DOHH2 (cell line): Measurements from ENCODE around the gene PRR15L.

Experiments
- EZH2phosphoT487 ChIP-seq: fragments of 200-600 bp; sonication (generic); IDR thresholded peaks from 2 replicates; pipeline ENCODE4 v1.6.1; 2017; ENCODE audit warnings: borderline replicate concordance, mild to moderate bottlenecking, antibody characterized with exemption, low read length, moderate library complexity, mixed read lengths
- TF ChIP-seq, protein P1 (sequence below): fragments of 200-600 bp; sonication (generic); IDR thresholded peaks from one replicate; pipeline ENCODE4 v1.5.1; 2014; ENCODE audit warnings: antibody characterized with exemption, mild to moderate bottlenecking, low read depth, low read length; ENCODE audit not compliant: poor library complexity, severe bottlenecking

GRCh38 chr17:47999582-47999981 lies 41.9 kb upstream of the PRR15L start:
- TF ChIP-seq EZH2phosphoT487 = no peak
- TF ChIP-seq, protein P1, sequence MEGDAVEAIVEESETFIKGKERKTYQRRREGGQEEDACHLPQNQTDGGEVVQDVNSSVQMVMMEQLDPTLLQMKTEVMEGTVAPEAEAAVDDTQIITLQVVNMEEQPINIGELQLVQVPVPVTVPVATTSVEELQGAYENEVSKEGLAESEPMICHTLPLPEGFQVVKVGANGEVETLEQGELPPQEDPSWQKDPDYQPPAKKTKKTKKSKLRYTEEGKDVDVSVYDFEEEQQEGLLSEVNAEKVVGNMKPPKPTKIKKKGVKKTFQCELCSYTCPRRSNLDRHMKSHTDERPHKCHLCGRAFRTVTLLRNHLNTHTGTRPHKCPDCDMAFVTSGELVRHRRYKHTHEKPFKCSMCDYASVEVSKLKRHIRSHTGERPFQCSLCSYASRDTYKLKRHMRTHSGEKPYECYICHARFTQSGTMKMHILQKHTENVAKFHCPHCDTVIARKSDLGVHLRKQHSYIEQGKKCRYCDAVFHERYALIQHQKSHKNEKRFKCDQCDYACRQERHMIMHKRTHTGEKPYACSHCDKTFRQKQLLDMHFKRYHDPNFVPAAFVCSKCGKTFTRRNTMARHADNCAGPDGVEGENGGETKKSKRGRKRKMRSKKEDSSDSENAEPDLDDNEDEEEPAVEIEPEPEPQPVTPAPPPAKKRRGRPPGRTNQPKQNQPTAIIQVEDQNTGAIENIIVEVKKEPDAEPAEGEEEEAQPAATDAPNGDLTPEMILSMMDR = no peak
